Skeletal muscle tissue (tissue), 4 donors: ENCODE results near the gene HIVEP3. TPM values are rescaled to one million over a fixed set of nuclear protein-coding genes. Genes with fewer than 3 reads are reported as not detected.

ENCODE experiments used
- H3K27ac ChIP-seq: one replicate; pipeline ENCODE4 v1.7.0; 2013; ENCODE audit warnings: mild to moderate bottlenecking, low read depth, low read length, inconsistent platforms
- H3K27me3 ChIP-seq, 3 donors: one replicate each; pipeline ENCODE4 v1.7.0; 2013; ENCODE audit warnings: low read length in 3 of 3; ENCODE audit not compliant: control insufficient read depth in 3 of 3, insufficient read depth in 3 of 3
- H3K36me3 ChIP-seq, 3 donors: one replicate each; pipeline ENCODE4 v1.7.0; 2013; ENCODE audit warnings: low read length in 3 of 3; ENCODE audit not compliant: control insufficient read depth in 3 of 3, insufficient read depth in 3 of 3
- H3K4me1 ChIP-seq, 3 donors: one replicate each; pipeline ENCODE4 v1.7.0; 2013; ENCODE audit warnings: low read length in 3 of 3, mild to moderate bottlenecking in 3 of 3; ENCODE audit not compliant: control insufficient read depth in 3 of 3, insufficient read depth in 3 of 3
- H3K4me3 ChIP-seq, 3 donors: one replicate each; pipeline ENCODE4 v1.7.0; 2013; ENCODE audit warnings: low read length in 3 of 3
- H3K9ac ChIP-seq, 3 donors: one replicate each; pipeline ENCODE4 v1.7.0; 2013; ENCODE audit warnings: low read length in 3 of 3, mild to moderate bottlenecking in 3 of 3, moderate library complexity in 2 of 3, low read depth in 1 of 3
- H3K9me3 ChIP-seq, 3 donors: one replicate each; pipeline ENCODE4 v1.7.0; 2013; ENCODE audit warnings: low read length in 3 of 3; ENCODE audit not compliant: control insufficient read depth in 3 of 3
- total RNA-seq: library from RNA; depleted of rRNA; stranded (reverse); fragments of >200 nt; gene quantifications from one replicate; pipeline ENCODE4 v1.2.3, GENCODE V29; 2014
- donor health status: Osteomylitis.

HIVEP3 gene
- total RNA-seq, 1 donor from 2014 or later = 0.52 TPM

- H3K9me3 ChIP-seq = no peaks in the 10 kb centered on the region
- H3K27ac ChIP-seq = no peak overlapping the region
- H3K4me3 ChIP-seq = peak overlapping the region in 1 of 3 donors; percentile 2
- H3K9ac ChIP-seq = no peak overlapping the region
- H3K36me3 ChIP-seq = no peaks in the 10 kb centered on the region
- H3K27me3 ChIP-seq = no peaks in the 10 kb centered on the region
- H3K4me1 ChIP-seq = peaks cover 3 to 20% (median 6%) of the 10 kb centered on the region in 3 donors
These were observed 74.5 kb downstream of the HIVEP3 start for GRCh38 chr1:41844255-41844654.

- Histone ChIP-seq H3K27ac (no peak overlapping the region), H3K9ac (no peak overlapping the region), H3K9me3 (no peaks in the 10 kb centered on the region), H3K4me1 (peaks cover 3 to 20% (median 6%) of the 10 kb centered on the region in 3 donors), H3K36me3 (no peaks in the 10 kb centered on the region), H3K27me3 (no peaks in the 10 kb centered on the region), H3K4me3 (no peak overlapping the region)
These were observed 75.5 kb downstream of the HIVEP3 start for GRCh38 chr1:41842993-41843755.

- Histone ChIP-seq H3K9ac (no peak overlapping the region), H3K27me3 (no peaks in the 10 kb centered on the region), H3K4me1 (peaks cover 3 to 15% (median 6%) of the 10 kb centered on the region in 3 donors), H3K9me3 (no peaks in the 10 kb centered on the region), H3K27ac (no peak overlapping the region), H3K4me3 (no peak overlapping the region), H3K36me3 (no peaks in the 10 kb centered on the region)
These were observed 76.4 kb downstream of the HIVEP3 start for GRCh38 chr1:41842326-41842725.

- no peaks in the 10 kb centered on the region for H3K9me3 ChIP-seq
- no peaks in the 10 kb centered on the region for H3K27me3 ChIP-seq
- no peak overlapping the region for H3K27ac ChIP-seq
- H3K4me1 ChIP-seq = peaks cover 3 to 15% (median 6%) of the 10 kb centered on the region in 3 donors
- no peak overlapping the region for H3K9ac ChIP-seq
- H3K4me3 ChIP-seq = no peak overlapping the region
- H3K36me3 ChIP-seq = no peaks in the 10 kb centered on the region
These were observed 78.0 kb downstream of the HIVEP3 start for GRCh38 chr1:41840592-41841246.

GRCh38 chr1:41838266-41838665, 80.5 kb downstream of the HIVEP3 start:
- H3K27me3 ChIP-seq = no peaks in the 10 kb centered on the region
- no peaks in the 10 kb centered on the region for H3K36me3 ChIP-seq
- no peak overlapping the region for H3K27ac ChIP-seq
- no peaks in the 10 kb centered on the region for H3K9me3 ChIP-seq
- no peak overlapping the region for H3K9ac ChIP-seq
- H3K4me3 ChIP-seq = no peak overlapping the region
- H3K4me1 ChIP-seq = peaks cover 0 to 7% (median 0%) of the 10 kb centered on the region in 3 donors

- H3K27ac ChIP-seq = no peak overlapping the region
- no peaks in the 10 kb centered on the region for H3K9me3 ChIP-seq
- H3K4me3 ChIP-seq = no peak overlapping the region
- H3K4me1 ChIP-seq = peaks cover 0 to 5% (median 0%) of the 10 kb centered on the region in 3 donors
- H3K27me3 ChIP-seq = no peaks in the 10 kb centered on the region
- H3K36me3 ChIP-seq = no peaks in the 10 kb centered on the region
- H3K9ac ChIP-seq = no peak overlapping the region
These were observed 81.0 kb downstream of the HIVEP3 start for GRCh38 chr1:41837691-41838090.

GRCh38 chr1:41835485-41835884, 83.2 kb downstream of the HIVEP3 start:
- Histone ChIP-seq H3K4me1 (no peaks in the 10 kb centered on the region), H3K4me3 (no peak overlapping the region), H3K27me3 (no peaks in the 10 kb centered on the region), H3K27ac (no peak overlapping the region), H3K9ac (no peak overlapping the region), H3K9me3 (no peaks in the 10 kb centered on the region), H3K36me3 (no peaks in the 10 kb centered on the region)

DNA sequence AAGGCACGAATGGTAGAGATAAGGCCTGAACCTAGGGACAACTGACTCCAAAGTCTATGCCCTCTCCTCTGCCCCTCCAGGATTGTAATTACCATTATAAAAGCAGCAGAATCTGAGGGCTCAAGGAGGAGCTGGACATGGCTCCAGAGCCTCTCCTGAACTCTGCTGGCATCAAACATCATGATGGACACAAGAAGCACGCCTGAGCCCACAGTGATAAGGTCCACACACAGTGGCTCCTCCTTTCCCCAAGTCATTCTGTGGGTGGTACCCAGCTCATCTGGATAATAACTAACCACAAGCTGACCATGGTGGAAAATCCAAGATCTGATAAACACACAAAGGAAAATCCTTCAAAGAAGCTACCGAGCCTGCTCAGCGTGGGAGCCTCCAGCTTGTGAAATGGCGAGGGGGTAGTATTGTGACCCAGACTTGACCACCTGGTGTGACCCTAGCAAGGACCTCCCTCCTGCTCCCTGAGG, 85.2 kb downstream of the HIVEP3 start:
- H3K9me3 ChIP-seq = no peaks in the 10 kb centered on the region
- H3K4me1 ChIP-seq = peaks cover 1 to 5% (median 2%) of the 10 kb centered on the region in 3 donors
- no peaks in the 10 kb centered on the region for H3K27me3 ChIP-seq
- H3K4me3 ChIP-seq = no peak overlapping the region
- H3K36me3 ChIP-seq = no peaks in the 10 kb centered on the region
- H3K27ac ChIP-seq = no peak overlapping the region
- no peak overlapping the region for H3K9ac ChIP-seq

GRCh38 chr1:41830726-41831125, 88.0 kb downstream of the HIVEP3 start:
- no peak overlapping the region for H3K4me3 ChIP-seq
- no peaks in the 10 kb centered on the region for H3K27me3 ChIP-seq
- H3K9ac ChIP-seq = no peak overlapping the region
- H3K27ac ChIP-seq = no peak overlapping the region
- peaks cover 10 to 21% (median 20%) of the 10 kb centered on the region in 3 donors for H3K4me1 ChIP-seq
- H3K9me3 ChIP-seq = no peaks in the 10 kb centered on the region
- no peaks in the 10 kb centered on the region for H3K36me3 ChIP-seq

- Histone ChIP-seq H3K27me3 (no peaks in the 10 kb centered on the region), H3K4me3 (no peak overlapping the region), H3K9ac (no peak overlapping the region), H3K27ac (no peak overlapping the region), H3K4me1 (peaks cover 20 to 28% (median 25%) of the 10 kb centered on the region in 3 donors), H3K36me3 (no peaks in the 10 kb centered on the region), H3K9me3 (no peaks in the 10 kb centered on the region)
These were observed 90.6 kb downstream of the HIVEP3 start for GRCh38 chr1:41827991-41828570.
